Endothelial cell of umbilical vein (primary cell): ENCODE results near the gene NHSL2. TPM values are rescaled to one million over a fixed set of nuclear protein-coding genes. Genes with fewer than 3 reads are reported as not detected.

Source experiments
- BruUV-seq: library from RNA; stranded (reverse); fragments of 400-500 nt; replicated peaks from 2 replicates; lab custom pipeline; 2021; lab: Mats Ljungman, UMichigan
- CTCF ChIA-PET: fragments of 300-600, 350-600 bp; sonication (Branson Sonifier 250); formaldehyde crosslinking; loops from one replicate; lab custom pipeline; 2021; ENCODE audit warnings: antibody characterized with exemption, inconsistent platforms; lab: Charles Lee
- POLR2A ChIA-PET: fragments of 300-600, 350-600 bp; sonication (Branson Sonifier 250); formaldehyde crosslinking; loops from one replicate; lab custom pipeline; 2021; ENCODE audit warnings: antibody characterized with exemption, inconsistent platforms; lab: Charles Lee
- DNase-seq: peaks from one replicate; pipeline ENCODE4 v3.0.0-alpha.2; 2011; ENCODE audit warnings: low read depth, low spot score
- FAIRE-seq: peaks from 2 replicates; lab custom pipeline; 2011; peaks lifted over from hg19 to GRCh38; lab: Jason Lieb, UNC
- H2AFZ ChIP-seq: 2 replicates; pipeline ENCODE4 v1.6.0; 2012; ENCODE audit warnings: low read depth, low read length, control low read depth, inconsistent platforms
- H3K27ac ChIP-seq: 2 replicates; pipeline ENCODE4 v1.5.1; 2011; ENCODE audit warnings: low read depth, mild to moderate bottlenecking, control low read depth, low read length, moderate library complexity; ENCODE audit not compliant: insufficient read depth
- H3K27me3 ChIP-seq, 2 experiments: 2 replicates each; pipeline versions ENCODE4 v1.6.0 to v1.6.1; 2011; ENCODE audit warnings: low read length in 2 of 2, mixed read lengths in 1 of 2; ENCODE audit not compliant: control insufficient read depth in 2 of 2, insufficient read depth in 2 of 2
- H3K36me3 ChIP-seq, 2 experiments: 2 replicates in 1 of 2; 3 replicates in 1 of 2; pipeline ENCODE4 v1.5.1; 2011; ENCODE audit warnings: low read length in 2 of 2, mild to moderate bottlenecking in 1 of 2, moderate library complexity in 1 of 2; ENCODE audit not compliant: control insufficient read depth in 2 of 2, insufficient read depth in 2 of 2; ENCODE audit errors: extremely low read depth in 1 of 2
- H3K4me1 ChIP-seq: 3 replicates; pipeline ENCODE4 v1.5.1; 2011; ENCODE audit warnings: mild to moderate bottlenecking, low read length; ENCODE audit not compliant: control insufficient read depth, insufficient read depth; ENCODE audit errors: extremely low read depth
- H3K4me2 ChIP-seq: 2 replicates; pipeline ENCODE4 v1.6.1; 2011; ENCODE audit warnings: low read length, control low read depth, mixed read lengths; ENCODE audit not compliant: insufficient read depth
- H3K4me3 ChIP-seq, 3 experiments: fragments of 200-600 bp in 1 of 3; sonication (generic), shearing (Covaris generic) in 1 of 3; replicated peaks in 1 of 3; 2 replicates each; pipeline ENCODE4 v1.5.1; 2011 to 2016; ENCODE audit warnings: control low read depth in 3 of 3, low read length in 3 of 3, mild to moderate bottlenecking in 2 of 3, inconsistent platforms in 1 of 3, low read depth in 1 of 3, moderate library complexity in 1 of 3; ENCODE audit not compliant: insufficient read depth in 1 of 3
- H3K79me2 ChIP-seq: 2 replicates; pipeline ENCODE4 v1.6.0; 2012; ENCODE audit warnings: low read length, inconsistent platforms; ENCODE audit not compliant: control insufficient read depth, insufficient read depth
- H3K9ac ChIP-seq: replicated peaks from 2 replicates; pipeline ENCODE3; 2011; ENCODE audit warnings: low read length, control low read depth; ENCODE audit not compliant: insufficient read depth; ENCODE audit errors: extremely low read depth
- H3K9me1 ChIP-seq: replicated peaks from 3 replicates; pipeline ENCODE4 v1.6.0; 2011; ENCODE audit warnings: mild to moderate bottlenecking, low read length; ENCODE audit not compliant: control insufficient read depth, insufficient read depth; ENCODE audit errors: extremely low read depth
- H3K9me3 ChIP-seq: replicated peaks from 2 replicates; pipeline ENCODE4 v1.5.1; 2012; ENCODE audit warnings: low read length, inconsistent platforms; ENCODE audit not compliant: control insufficient read depth, insufficient read depth
- H4K20me1 ChIP-seq: replicated peaks from 2 replicates; pipeline ENCODE3; 2011; ENCODE audit warnings: mild to moderate bottlenecking, low read length; ENCODE audit not compliant: control insufficient read depth, insufficient read depth; ENCODE audit errors: extremely low read depth
- CTCF ChIP-seq, 2 donors: IDR thresholded peaks; 1 replicate in 1 of 2; 2 replicates in 1 of 2; pipeline ENCODE4 v1.5.1; 2011; ENCODE audit warnings: low read length in 2 of 2, mild to moderate bottlenecking in 2 of 2, moderate library complexity in 2 of 2, control low read depth in 1 of 2, inconsistent platforms in 1 of 2, low read depth in 1 of 2; ENCODE audit not compliant: insufficient read depth in 1 of 2; ENCODE audit errors: extremely low read depth in 1 of 2
- EZH2 ChIP-seq: IDR thresholded peaks from 2 replicates; pipeline ENCODE4 v1.6.1; 2012; ENCODE audit warnings: borderline replicate concordance, low read depth, mild to moderate bottlenecking, moderate library complexity, low read length, inconsistent platforms; ENCODE audit not compliant: severe bottlenecking
- FOS ChIP-seq: IDR thresholded peaks from 2 replicates; pipeline ENCODE4 v1.6.1; 2011; ENCODE audit warnings: mild to moderate bottlenecking, low read length, moderate library complexity, borderline replicate concordance; ENCODE audit not compliant: insufficient read depth
- GATA2 ChIP-seq: IDR thresholded peaks from 2 replicates; pipeline ENCODE4 v1.7.0; 2011; ENCODE audit warnings: low read depth, mild to moderate bottlenecking, moderate library complexity, mixed read lengths, low read length; ENCODE audit not compliant: insufficient read length, insufficient read depth
- JUN ChIP-seq: IDR thresholded peaks from 2 replicates; pipeline ENCODE4 v1.6.1; 2011; ENCODE audit warnings: borderline replicate concordance, low read depth; ENCODE audit not compliant: insufficient read length, insufficient read depth
- MAX ChIP-seq: IDR thresholded peaks from 2 replicates; pipeline ENCODE4 v1.6.1; 2011; ENCODE audit not compliant: insufficient read depth, insufficient read length
- MYC ChIP-seq: IDR thresholded peaks from one replicate; pipeline ENCODE4 v1.6.1; 2011; ENCODE audit warnings: mild to moderate bottlenecking, low read depth, low read length
- POLR2A ChIP-seq: IDR thresholded peaks from 2 replicates; pipeline ENCODE4 v1.6.1; 2012; ENCODE audit warnings: low read depth, mild to moderate bottlenecking, control low read depth, low read length
- POLR2AphosphoS5 ChIP-seq: IDR thresholded peaks from 2 replicates; pipeline ENCODE4 v1.6.1; 2012; ENCODE audit warnings: low read depth, mild to moderate bottlenecking, control low read depth, low read length, moderate library complexity; ENCODE audit not compliant: insufficient read depth
- dilution Hi-C: fragments of 300-500 bp; cut with MboI; formaldehyde crosslinking; loops from one replicate; pipeline ENCODE4 v1.15.0; 2019; ENCODE audit warnings: low sequenced_read_pairs; ENCODE audit not compliant: extremely low pct_ligation_motif_present
- intact Hi-C: fragments of 100-400 bp; cut with micrococcal nuclease; formaldehyde crosslinking; loops from one replicate; pipeline ENCODE4 v1.10.0; 2022
- polyA plus RNA-seq, 4 experiments: library from polyadenylated mRNA; depleted of rRNA in 3 of 4; stranded (reverse) in 3 of 4; unstranded in 1 of 4; fragments of >200 nt; gene quantifications; 2 replicates each; pipeline versions ENCODE4 v1.2.1 to v1.2.3, GENCODE V29; 2011 to 2012; ENCODE audit warnings: missing spikeins in 1 of 4
- total RNA-seq: library from RNA; stranded (reverse); gene quantifications from 2 replicates; pipeline ENCODE4 v1.2.3, GENCODE V29; 2021

The NHSL2 gene
- total and polyA plus RNA-seq, 2 donors (not counting 3 experiments of a cell fraction or from before 2014, with no cell fraction given), result 23.5 to 49.9 TPM

- no peak for TF ChIP-seq GATA2
- TF ChIP-seq JUN, result no peak
- TF ChIP-seq MAX, result no peak
- TF ChIP-seq EZH2, result no peak
- no peak for TF ChIP-seq POLR2A
- TF ChIP-seq FOS, result no peak
- no peak for TF ChIP-seq CTCF (IDR thresholded peaks at IDR 0.05; ENCODE audit: extremely low read depth in 1 of 2, insufficient read depth in 1 of 2, low read depth in 1 of 2, low read length in 2 of 2)
- no peak for TF ChIP-seq MYC
- no peak for TF ChIP-seq POLR2AphosphoS5
- dilution Hi-C loops (no loop called here), intact Hi-C loops (no loop called here)
- CTCF ChIA-PET, result interaction anchor here (1.0 kb wide), 1 partner anchor 71 kb away, joined by 3 read pairs; no protein-coding TSS in a partner anchor
- BruUV-seq, result no TSS peak
- Histone ChIP-seq H3K27me3 (no peaks in the 10 kb centered on the region), H3K36me3 (no peaks in the 10 kb centered on the region), H3K9me3 (no peaks in the 10 kb centered on the region), H3K79me2 (peaks cover 66% of the 10 kb centered on the region), H3K4me2 (no peak overlapping the region), H3K4me1 (peaks cover 1% of the 10 kb centered on the region), H3K9ac (no peak overlapping the region), H3K4me3 (no peak overlapping the region), H3K27ac (no peak overlapping the region), H4K20me1 (no peaks in the 10 kb centered on the region), H2AFZ (no peak overlapping the region), H3K9me1 (no peaks in the 10 kb centered on the region)
- POLR2A ChIA-PET, result no interaction called here
- FAIRE-seq, result no peak
- DNase-seq, result no peak
These were observed 178.6 kb downstream of the NHSL2 start for GRCh38 chrX:72089254-72089653.
